Heart right ventricle (tissue), 16 donors: ENCODE results near the gene RAI14. TPM values are rescaled to one million over a fixed set of nuclear protein-coding genes. Genes with fewer than 3 reads are reported as not detected.

Experiments used
- ATAC-seq, 8 donors: fragments of 200-7000 bp; cut with Tn5 transposase; one replicate each; pipeline ENCODE4 v1.9.1; 2020; ENCODE audit warnings: mild to moderate bottlenecking in 8 of 8, moderate library complexity in 8 of 8, moderate number of reproducible peaks in 1 of 8
- DNase-seq, 2 donors: peaks; one replicate each; pipeline ENCODE4 v3.0.0-alpha.2; 2020
- H3K27ac ChIP-seq, 10 donors: fragments of 200-600 bp; sonication (generic) in 2 of 10; one replicate each; pipeline versions ENCODE4 v1.5.0 to v1.8.0; 2020 to 2022; ENCODE audit warnings: mild to moderate bottlenecking in 3 of 10
- H3K27me3 ChIP-seq, 7 donors: fragments of 200-600 bp; one replicate each; pipeline ENCODE4 v1.8.0; 2021 to 2022; ENCODE audit warnings: mild to moderate bottlenecking in 2 of 7
- H3K36me3 ChIP-seq, 9 donors: fragments of 200-600 bp; sonication (generic) in 1 of 9; one replicate each; pipeline versions ENCODE4 v1.5.0 to v1.8.0; 2020 to 2022; ENCODE audit warnings: mild to moderate bottlenecking in 2 of 9
- H3K4me1 ChIP-seq, 9 donors: fragments of 200-600 bp; sonication (generic) in 1 of 9; one replicate each; pipeline versions ENCODE4 v1.5.0 to v1.8.0; 2020 to 2022; ENCODE audit warnings: mild to moderate bottlenecking in 4 of 9
- H3K4me3 ChIP-seq, 10 donors: fragments of 200-600 bp; sonication (generic) in 2 of 10; one replicate each; pipeline versions ENCODE4 v1.5.0 to v1.8.0; 2020 to 2022; ENCODE audit warnings: mild to moderate bottlenecking in 7 of 10, moderate library complexity in 2 of 10
- H3K9me3 ChIP-seq, 11 donors: fragments of 200-600 bp in 10 of 11; sonication (generic) in 2 of 11; one replicate each; pipeline versions ENCODE4 v1.5.0 to v1.8.0; 2013 to 2022; ENCODE audit warnings: mild to moderate bottlenecking in 2 of 11, control low read depth in 1 of 11, moderate library complexity in 1 of 11
- CTCF ChIP-seq, 9 donors: fragments of 200-600 bp; sonication (generic) in 2 of 9; IDR thresholded peaks; one replicate each; pipeline versions ENCODE4 v1.5.0 to v1.8.0; 2021 to 2022; ENCODE audit warnings: antibody characterized with exemption in 9 of 9, mild to moderate bottlenecking in 5 of 9, moderate library complexity in 1 of 9
- WGBS, 2 donors: extraction: QIAGEN DNeasy Blood & Tissue Kit; methylation state at CpG; one replicate each; pipeline ENCODE4 v1.1.7; 2013; ENCODE audit warnings: inconsistent platforms in 1 of 2; 5-methylcytosine and 5-hydroxymethylcytosine counted together
- intact Hi-C, 10 donors: fragments of 100-400 bp; cut with DNase I; formaldehyde crosslinking; loops; one replicate each; pipeline versions ENCODE4 v1.11.1 to v1.14.2; 2022
- polyA plus RNA-seq, 2 donors: library from polyadenylated mRNA; stranded (reverse); fragments of 200-250 nt; gene quantifications; one replicate each; pipeline ENCODE4 v1.2.3, GENCODE V29; 2013
- total RNA-seq, 10 donors: library from RNA; stranded (reverse); fragmentation: NEBNext Ultra II Directional in 3 of 10; extraction: Animal tissue kit (Norgen Biotek cat#: 25700) in 3 of 10; gene quantifications; one replicate each; pipeline versions ENCODE4 v1.2.1 to v1.2.4, GENCODE V29; 2021 to 2023
- donor health status: Arrhythmogenic right ventricular cardiomyopathy.
- donor health status: ischemic (EF 13 %, LVEDD 7.1; RV severe dilation, severe dysfunction).
- donor health status: healthy with polysubstance abuse.
- donor health status: DM: no; HTN: yes; CAD: no.
- donor health status: DM: no; HTN: no; CAD: no.
- donor health status: ischemic (EF 25% LVEDD 6.9; RV normal size, moderate dysfunction).
- donor health status: ischemic (EF 25% LVEDD 5.7; RV mildly dilated, moderate dysfunction).
- donor health status: healthy.
- donor health status: DM: yes; HTN: yes; CAD: no.
- donor health status: Ischemic cardiomyopathy.
- donor health status: ischemic (EF 35%, LVEDD 5.7; RV mildly dilated, moderate dysfunction).
- donor health status: nonischemic (EF 11% LVEDD 7.7; RV severe dilation, severe dysfunction).
- donor health status: DM: yes; HTN: yes; CAD: no.
- donor health status: PGD.
- donor health status: ischemic (EF 29% LVEDD 5.4; RV normal size, mild dysfunction).
- donor health status: nonischemic (EF 23%, LVEDD 6.1; RV moderate dilation, normal function).

RAI14 gene
- total and polyA plus RNA-seq, 12 donors = 3.3 to 25.5 (median 9.3) TPM

DNA sequence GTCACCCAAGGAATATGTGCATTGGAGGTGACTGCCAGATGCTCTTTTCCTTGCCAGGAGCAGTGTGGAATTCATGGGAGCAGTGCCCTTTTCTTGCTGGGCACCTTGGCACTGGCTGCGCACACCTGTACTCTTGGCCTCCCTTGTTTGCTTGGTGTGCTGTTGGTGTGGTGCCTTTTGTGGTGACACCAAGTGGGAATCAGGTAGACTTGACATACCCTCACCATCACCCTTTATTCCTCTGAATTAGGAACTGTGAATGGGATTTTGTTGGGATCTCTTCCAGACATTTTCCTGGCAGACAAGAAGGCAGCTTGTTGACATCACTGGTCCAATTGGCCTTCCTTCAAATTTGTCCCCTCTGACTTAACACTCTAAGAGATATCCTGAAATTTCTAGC lies 82.3 kb downstream of the RAI14 start:
- no peak overlapping the region for H3K4me3 ChIP-seq
- H3K27me3 ChIP-seq = no peaks in the 10 kb centered on the region
- peaks cover 0 to 44% (median 9%) of the 10 kb centered on the region in 9 donors for H3K4me1 ChIP-seq
- no peak overlapping the region for H3K27ac ChIP-seq
- peaks cover 0 to 5% (median 0%) of the 10 kb centered on the region in 9 donors for H3K36me3 ChIP-seq
- 89% methylated on average over 1 of the region's 1 CpG for WGBS, 2 donors
- peak in 1 of 2 donors; percentile 15 for DNase-seq
- no peaks in the 10 kb centered on the region for H3K9me3 ChIP-seq
- ATAC-seq = peak in 2 of 8 donors; percentile 6 to 42
- intact Hi-C loops = loop anchor here in 1 of 10 donors (10.0 kb wide), 1 partner anchor 84 kb away; the partner anchor contains the start of gene RAI14
- no peak for TF ChIP-seq CTCF (IDR thresholded peaks at IDR 0.05)

DNA sequence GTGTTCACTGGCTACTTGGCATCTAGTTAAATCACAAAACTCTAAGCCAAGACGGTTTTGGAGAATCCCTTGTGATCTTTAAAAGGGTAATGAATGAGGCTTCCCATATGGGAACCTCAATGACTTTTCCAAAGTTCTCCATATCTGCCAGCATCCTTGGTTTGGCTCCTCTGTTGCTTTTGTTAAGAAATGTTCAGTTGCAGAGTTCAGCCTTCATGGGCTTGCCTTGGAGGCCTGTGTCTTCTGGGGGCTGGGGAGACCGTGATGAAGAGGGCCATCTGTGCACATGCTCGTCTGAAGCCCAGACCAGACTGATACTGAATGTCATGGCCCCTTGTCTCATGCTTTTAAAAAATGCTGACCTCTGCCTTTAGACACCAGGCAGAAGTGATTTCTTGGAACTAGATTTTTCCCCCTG lies 84.3 kb downstream of the RAI14 start:
- H3K27ac ChIP-seq = no peak overlapping the region
- H3K4me3 ChIP-seq = no peak overlapping the region
- WGBS, 2 donors = 57 to 59% methylated on average over 3 of the region's 3 CpGs
- ATAC-seq = peak; percentile 77 to 91 (median 87)
- intact Hi-C loops = no loop called here
- H3K36me3 ChIP-seq = no peaks in the 10 kb centered on the region
- no peaks in the 10 kb centered on the region for H3K27me3 ChIP-seq
- peak; percentile 20 to 44 for DNase-seq
- peaks cover 0 to 48% (median 9%) of the 10 kb centered on the region in 9 donors for H3K4me1 ChIP-seq
- no peaks in the 10 kb centered on the region for H3K9me3 ChIP-seq
- TF ChIP-seq CTCF (IDR thresholded peaks at IDR 0.05) = no peak

DNA sequence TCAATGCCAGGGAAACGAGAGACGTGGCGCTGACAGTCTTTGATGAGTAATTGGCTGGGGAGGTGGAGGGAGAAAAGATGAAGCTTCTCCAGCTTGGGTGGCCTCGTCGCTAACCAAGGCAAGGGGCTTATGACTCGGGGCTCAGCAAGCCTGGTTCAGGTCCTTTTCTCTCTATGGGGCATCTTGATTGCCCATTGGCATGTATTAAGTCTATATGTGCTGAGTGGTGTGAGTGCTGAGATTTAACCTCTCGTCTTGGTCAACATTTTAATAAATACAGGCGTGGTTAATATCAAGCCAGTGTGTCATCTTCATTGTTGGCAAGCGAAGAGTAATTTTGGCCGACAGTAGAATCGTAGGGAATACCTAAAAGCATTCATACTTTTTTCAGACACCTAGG lies 85.9 kb downstream of the RAI14 start:
- no peak overlapping the region for H3K4me3 ChIP-seq
- DNase-seq (no peak), ATAC-seq (no peak)
- no peak overlapping the region for H3K27ac ChIP-seq
- no peaks in the 10 kb centered on the region for H3K27me3 ChIP-seq
- peaks cover 0 to 48% (median 9%) of the 10 kb centered on the region in 9 donors for H3K4me1 ChIP-seq
- intact Hi-C loops = no loop called here
- TF ChIP-seq CTCF (IDR thresholded peaks at IDR 0.05) = no peak
- H3K36me3 ChIP-seq = no peaks in the 10 kb centered on the region
- WGBS, 2 donors = 98% methylated on average over 11 of the region's 11 CpGs
- H3K9me3 ChIP-seq = no peaks in the 10 kb centered on the region

- Histone ChIP-seq H3K36me3 (no peaks in the 10 kb centered on the region), H3K27me3 (no peaks in the 10 kb centered on the region), H3K4me1 (peaks cover 0 to 31% (median 6%) of the 10 kb centered on the region in 9 donors), H3K4me3 (no peak overlapping the region), H3K9me3 (no peaks in the 10 kb centered on the region), H3K27ac (no peak overlapping the region)
- intact Hi-C loops = no loop called here
- WGBS, 2 donors = 54 to 68% methylated on average over 3 of the region's 3 CpGs
- ATAC-seq = no peak
- TF ChIP-seq CTCF (IDR thresholded peaks at IDR 0.05) = no peak
- DNase-seq = no peak
These were observed 87.8 kb downstream of the RAI14 start for GRCh38 chr5:34743878-34744277.
